ENCODE measurements around the gene MCOLN2. TPM values are rescaled to one million over a fixed set of nuclear protein-coding genes. Genes with fewer than 3 reads are reported as not detected.
A peak's percentile ranks its signal among the peaks of the same experiment; 100 is the strongest.

Gene MCOLN2
- total RNA-seq, 2 experiments from 2014 or later = 104 to 188 TPM

GRCh38 chr1:84998642-84999280 is 1.8 kb upstream of the MCOLN2 start:
- peak overlapping the region; percentile 92 for H3K27ac ChIP-seq (ENCODE audit: low read depth, low read length, poor library complexity, severe bottlenecking)
- ChIA-PET POLR2A (interaction anchor here (0.6 to 1.1 kb wide), 5 partner anchors 12 to 66 kb away, joined by 3 to 5 read pairs (median 4); no protein-coding TSS in a partner anchor), CTCF (ENCODE audit: unreplicated experiment) (no interaction called here)
- H3K4me1 ChIP-seq (ENCODE audit: insufficient read depth, low read length, poor library complexity, severe bottlenecking) = peaks cover 41% of the 10 kb centered on the region
- H4K20me1 ChIP-seq (ENCODE audit: insufficient read depth, low read length) = peaks cover 5% of the 10 kb centered on the region; the same call in 1 of the 2 replicates
- peaks cover 23% of the 10 kb centered on the region for H3K36me3 ChIP-seq (ENCODE audit: insufficient read depth, low read length)
- H3K79me2 ChIP-seq (ENCODE audit: insufficient read depth, low read depth, low read length) = peaks cover 40% of the 10 kb centered on the region
- intact Hi-C loops (cut with micrococcal nuclease; ENCODE audit: unreplicated experiment) = loop anchor here (1.0 to 10.0 kb wide), 5 partner anchors 29 to 694 kb away; partner anchors contain the start of genes BCL10, C1orf52 and SAMD13
- peak; percentile 47; the same call in 1 of the 2 replicates for TF ChIP-seq CTCF (conservative IDR thresholded peaks at IDR 0.05; ENCODE audit: low read length)
- TF ChIP-seq EZH2phosphoT487 (IDR thresholded peaks at IDR 0.05; ENCODE audit: borderline replicate concordance, low read depth, low read length) = no peak
- no TSS peak for BruUV-seq (replicated peaks)
- no peaks in the 10 kb centered on the region for H3K9me3 ChIP-seq (ENCODE audit: low read length)
- H3K9me2 ChIP-seq (ENCODE audit: insufficient read depth, low read length) = no peaks in the 10 kb centered on the region
- H3K4me2 ChIP-seq (ENCODE audit: low read length) = peak overlapping the region; percentile 79
- DNase-seq (ENCODE audit: low spot score) = peak; percentile 83
- peak overlapping the region; percentile 83 for H3K4me3 ChIP-seq (ENCODE audit: low read depth, low read length, poor library complexity, severe bottlenecking)
- H2AFZ ChIP-seq (ENCODE audit: low read length) = peak overlapping the region; percentile 32; the same call in 1 of the 2 replicates

GRCh38 chr1:84997667-84998600 is 1.0 kb upstream of the MCOLN2 start:
- BruUV-seq (replicated peaks) = no TSS peak
- TF ChIP-seq CTCF (conservative IDR thresholded peaks at IDR 0.05; ENCODE audit: low read length) (no peak), EZH2phosphoT487 (IDR thresholded peaks at IDR 0.05; ENCODE audit: borderline replicate concordance, low read depth, low read length) (no peak)
- peak overlapping the region; percentile 92 for H3K27ac ChIP-seq (ENCODE audit: low read depth, low read length, poor library complexity, severe bottlenecking)

More at GRCh38 chr1:84997667-84998600, 1.0 kb upstream of the MCOLN2 start:
- no peaks in the 10 kb centered on the region for H3K9me2 ChIP-seq (ENCODE audit: insufficient read depth, low read length)
- H3K36me3 ChIP-seq (ENCODE audit: insufficient read depth, low read length) = peaks cover 22% of the 10 kb centered on the region
- peaks cover 47% of the 10 kb centered on the region for H3K4me1 ChIP-seq (ENCODE audit: insufficient read depth, low read length, poor library complexity, severe bottlenecking)
- peak overlapping the region; percentile 22; the same call in 1 of the 2 replicates for H2AFZ ChIP-seq (ENCODE audit: low read length)
- H3K4me2 ChIP-seq (ENCODE audit: low read length) = peak overlapping the region; percentile 79
- peaks cover 5% of the 10 kb centered on the region; the same call in 1 of the 2 replicates for H4K20me1 ChIP-seq (ENCODE audit: insufficient read depth, low read length)
- CTCF ChIA-PET (ENCODE audit: unreplicated experiment) = no interaction called here
- DNase-seq (ENCODE audit: low spot score) = peak; percentile 39
- intact Hi-C loops (cut with micrococcal nuclease; ENCODE audit: unreplicated experiment) = loop anchor here (2.0 to 10.0 kb wide), 4 partner anchors 259 to 693 kb away; partner anchors contain the start of genes BCL10, C1orf52, SAMD13 and SSX2IP
- no peaks in the 10 kb centered on the region for H3K9me3 ChIP-seq (ENCODE audit: low read length)
- POLR2A ChIA-PET = interaction anchor here (0.7 to 1.1 kb wide), 4 partner anchors 27 to 67 kb away, joined by 3 to 5 read pairs (median 4); no protein-coding TSS in a partner anchor
- peaks cover 48% of the 10 kb centered on the region for H3K79me2 ChIP-seq (ENCODE audit: insufficient read depth, low read depth, low read length)
- H3K4me3 ChIP-seq (ENCODE audit: low read depth, low read length, poor library complexity, severe bottlenecking) = peak overlapping the region; percentile 83
